DMS53 (cell line): ENCODE data around the gene AIG1.
A peak's percentile ranks its signal among the peaks of the same experiment; 100 is the strongest.
"Not testable (repeated sequence)": the region's sequence is repeated elsewhere in the genome, so short reads cannot be mapped to it uniquely, and the experiment has no call there.

Experiments
- DNase-seq: peaks from one replicate; lab custom pipeline; 2025; lab: John Stamatoyannopoulos, UW

Gene AIG1

GRCh38 chr6:143233554-143234285 is 173.0 kb downstream of the AIG1 start:
- no peak for DNase-seq

GRCh38 chr6:143234734-143235133 is 174.0 kb downstream of the AIG1 start:
- DNase-seq: no peak

- no peak for DNase-seq
These were observed 175.6 kb downstream of the AIG1 start for GRCh38 chr6:143236151-143236798.

- DNase-seq: no peak
These were observed 177.6 kb downstream of the AIG1 start for GRCh38 chr6:143238306-143238705.

GRCh38 chr6:143241111-143241510 is 180.4 kb downstream of the AIG1 start:
- DNase-seq: no peak

GRCh38 chr6:143241911-143242310 is 181.2 kb downstream of the AIG1 start:
- DNase-seq: no peak

- DNase-seq: peak; percentile 32
These were observed 183.1 kb downstream of the AIG1 start for GRCh38 chr6:143243786-143244185.

- no peak for DNase-seq
These were observed 185.0 kb downstream of the AIG1 start for GRCh38 chr6:143245656-143246055.

GRCh38 chr6:143246166-143246775 is 185.6 kb downstream of the AIG1 start:
- DNase-seq: not testable (repeated sequence)

- no peak for DNase-seq
These were observed 186.9 kb downstream of the AIG1 start for GRCh38 chr6:143247586-143247985.

- no peak for DNase-seq
These were observed 187.7 kb downstream of the AIG1 start for GRCh38 chr6:143248359-143248758.

GRCh38 chr6:143251288-143251687 is 190.6 kb downstream of the AIG1 start:
- DNase-seq: peak; percentile 7

- no peak for DNase-seq
These were observed 192.3 kb downstream of the AIG1 start for GRCh38 chr6:143252961-143253360.

GRCh38 chr6:143253586-143253985 is 192.9 kb downstream of the AIG1 start:
- no peak for DNase-seq

GRCh38 chr6:143258945-143259344 is 198.3 kb downstream of the AIG1 start:
- no peak for DNase-seq

GRCh38 chr6:143260857-143261256 is 200.2 kb downstream of the AIG1 start:
- DNase-seq: no peak

GRCh38 chr6:143261899-143262436 is 201.3 kb downstream of the AIG1 start:
- no peak for DNase-seq

- DNase-seq: no peak
These were observed 202.2 kb downstream of the AIG1 start for GRCh38 chr6:143262859-143263258.

- DNase-seq: no peak
These were observed 203.7 kb downstream of the AIG1 start for GRCh38 chr6:143264379-143264778.

- DNase-seq: no peak
These were observed 204.5 kb downstream of the AIG1 start for GRCh38 chr6:143264986-143265764.

GRCh38 chr6:143267760-143268159 is 207.1 kb downstream of the AIG1 start:
- DNase-seq: no peak

GRCh38 chr6:143268439-143268838 is 207.8 kb downstream of the AIG1 start:
- no peak for DNase-seq
